Mesodermal cell (in vitro differentiated cells): Measurements from ENCODE around the gene TTC16.

Experiments
- H3K27ac ChIP-seq: 2 replicates; pipeline ENCODE4 v1.7.0; 2013; ENCODE audit warnings: mild to moderate bottlenecking, low read depth, low read length, moderate library complexity; ENCODE audit not compliant: severe bottlenecking
- H3K36me3 ChIP-seq: 2 replicates; pipeline ENCODE4 v1.7.1; 2013; ENCODE audit warnings: mild to moderate bottlenecking, low read length, moderate library complexity; ENCODE audit not compliant: control insufficient read depth, insufficient read depth
- H3K4me1 ChIP-seq: one replicate; pipeline ENCODE4 v1.7.1; 2013; ENCODE audit warnings: mild to moderate bottlenecking, low read length; ENCODE audit not compliant: insufficient read depth, control insufficient read depth, poor library complexity, severe bottlenecking
- H3K4me3 ChIP-seq: 2 replicates; pipeline ENCODE4 v1.7.0; 2013; ENCODE audit warnings: low read length, control low read depth, mild to moderate bottlenecking; ENCODE audit not compliant: insufficient read depth, poor library complexity, severe bottlenecking; ENCODE audit errors: extremely low read depth
- H3K9me3 ChIP-seq: 2 replicates; pipeline ENCODE4 v1.7.1; 2013; ENCODE audit warnings: mild to moderate bottlenecking, low read length, moderate library complexity; ENCODE audit not compliant: control insufficient read depth
- WGBS, 2 experiments: methylation state at CpG; one replicate each; pipeline ENCODE4 v1.1.5; 2013; ENCODE audit warnings: missing lambda C conversion rate in 2 of 2; ENCODE audit not compliant: insufficient coverage in 2 of 2; 5-methylcytosine and 5-hydroxymethylcytosine counted together

TTC16 gene

DNA sequence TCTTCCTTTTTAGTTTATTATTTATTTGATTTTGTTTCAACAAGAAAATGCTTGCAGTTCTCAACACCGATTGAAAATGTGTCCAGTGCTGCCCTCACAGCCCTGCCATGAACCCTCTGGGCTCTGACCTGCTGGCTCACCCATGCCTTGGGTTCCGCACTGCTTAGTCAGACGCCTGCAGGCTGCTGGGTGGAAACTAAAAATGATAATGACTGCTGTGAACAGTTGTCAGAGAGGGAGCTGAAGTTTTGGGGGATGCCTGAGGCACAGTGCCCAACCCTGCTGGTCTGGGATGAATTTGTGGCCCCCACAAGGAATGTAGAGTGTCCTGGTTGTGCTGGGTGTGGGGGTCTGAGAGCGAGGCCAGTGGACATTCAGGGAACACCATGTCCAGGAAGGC, 31.3 kb upstream of the TTC16 start:
- H3K36me3 ChIP-seq, result peaks cover 73% of the 10 kb centered on the region
- H3K27ac ChIP-seq, result no peak overlapping the region
- WGBS, 2 experiments, result 94 to 100% methylated on average over 3 of the region's 4 CpGs

DNA sequence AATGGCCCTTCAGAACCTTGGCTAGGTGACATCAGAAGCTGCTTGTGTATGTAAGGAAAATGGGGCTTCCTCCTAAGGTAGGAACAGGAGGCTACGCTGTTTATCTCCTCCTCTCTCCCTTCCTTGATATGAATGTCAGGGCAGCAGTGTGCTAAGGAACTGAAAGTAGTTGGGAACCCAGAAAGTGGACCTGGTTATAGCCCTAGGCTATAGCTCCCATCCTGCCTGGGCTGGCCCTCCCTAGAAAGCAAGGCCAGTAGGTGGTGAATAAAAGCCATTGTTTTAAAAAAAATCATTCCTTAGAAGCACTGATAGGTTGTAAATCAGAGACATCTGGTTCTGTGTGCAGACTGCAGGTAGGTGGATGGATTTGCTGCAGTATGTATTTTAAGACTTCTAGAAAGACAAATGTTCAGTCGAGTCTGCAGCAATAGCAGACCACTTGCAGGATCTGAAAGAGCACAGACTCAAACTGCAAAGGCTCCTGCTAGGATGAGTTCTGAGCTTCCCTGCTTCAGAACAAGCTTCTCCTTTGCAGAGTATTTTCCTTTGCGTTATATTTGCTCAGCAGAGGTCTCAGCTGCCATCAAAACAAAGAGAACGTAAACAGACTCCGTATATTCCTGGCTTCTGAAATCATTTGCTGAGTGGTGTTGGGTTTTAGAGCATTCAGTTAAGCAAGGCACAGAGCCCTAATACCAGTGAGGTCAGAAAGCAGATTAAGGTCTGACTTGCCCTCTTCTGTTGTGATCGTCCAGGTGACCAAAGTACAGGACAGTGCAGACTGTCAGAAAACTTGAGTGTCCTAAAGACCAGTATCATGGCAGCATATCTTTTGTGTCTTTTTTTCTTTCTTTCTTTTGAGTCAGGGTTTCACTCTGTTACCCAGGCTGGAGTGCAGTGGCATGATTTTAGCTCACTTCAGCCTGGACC, 29.2 kb upstream of the TTC16 start:
- Histone ChIP-seq H3K9me3 (no peaks in the 10 kb centered on the region), H3K4me1 (peaks cover 16% of the 10 kb centered on the region), H3K4me3 (no peak overlapping the region), H3K36me3 (peaks cover 61% of the 10 kb centered on the region), H3K27ac (no peak overlapping the region)
- WGBS, 2 experiments, result 93 to 97% methylated on average over 4 to 6 of the region's 6 CpGs

More for the DNA sequence above, 31.3 kb upstream of the TTC16 start:
- peaks cover 16% of the 10 kb centered on the region for H3K4me1 ChIP-seq
- H3K9me3 ChIP-seq, result no peaks in the 10 kb centered on the region
- no peak overlapping the region for H3K4me3 ChIP-seq

DNA sequence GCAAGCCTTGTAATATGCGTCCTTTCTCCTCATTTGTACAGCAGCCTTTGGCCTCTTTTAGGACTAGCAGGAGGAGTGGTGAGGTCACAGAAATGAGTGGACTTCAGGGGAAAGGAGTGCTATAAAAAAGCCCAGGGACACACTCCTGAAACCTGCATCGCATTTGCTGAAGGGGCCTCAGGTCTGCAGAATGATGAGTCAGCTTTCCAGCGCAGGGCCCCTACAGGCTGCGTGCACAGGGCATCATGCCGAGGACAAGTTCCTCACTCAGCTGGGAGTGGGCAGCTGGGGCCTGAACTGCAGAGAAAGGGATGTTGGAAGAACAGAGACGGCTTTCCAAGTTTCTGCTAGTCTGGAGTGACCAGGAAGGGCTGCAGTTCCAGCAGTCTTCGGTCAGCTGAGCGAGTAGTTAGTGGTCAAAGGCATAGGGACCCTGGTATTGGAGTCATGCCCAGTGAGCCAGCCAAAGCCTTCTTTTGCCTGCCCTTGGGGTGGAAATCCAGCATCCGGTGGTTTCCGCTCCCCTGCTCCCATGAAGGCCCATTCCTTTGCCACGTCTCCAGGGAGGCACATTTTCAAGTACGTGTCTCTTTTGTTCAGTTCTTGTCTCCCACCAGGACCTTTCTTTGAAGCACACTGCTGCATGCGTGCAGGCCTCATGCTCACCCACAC, 26.4 kb upstream of the TTC16 start:
- Histone ChIP-seq H3K9me3 (no peaks in the 10 kb centered on the region), H3K4me1 (peaks cover 5% of the 10 kb centered on the region), H3K27ac (no peak overlapping the region), H3K36me3 (peaks cover 40% of the 10 kb centered on the region), H3K4me3 (no peak overlapping the region)
- WGBS, 2 experiments, result 93 to 99% methylated on average over 11 to 12 of the region's 13 CpGs

DNA sequence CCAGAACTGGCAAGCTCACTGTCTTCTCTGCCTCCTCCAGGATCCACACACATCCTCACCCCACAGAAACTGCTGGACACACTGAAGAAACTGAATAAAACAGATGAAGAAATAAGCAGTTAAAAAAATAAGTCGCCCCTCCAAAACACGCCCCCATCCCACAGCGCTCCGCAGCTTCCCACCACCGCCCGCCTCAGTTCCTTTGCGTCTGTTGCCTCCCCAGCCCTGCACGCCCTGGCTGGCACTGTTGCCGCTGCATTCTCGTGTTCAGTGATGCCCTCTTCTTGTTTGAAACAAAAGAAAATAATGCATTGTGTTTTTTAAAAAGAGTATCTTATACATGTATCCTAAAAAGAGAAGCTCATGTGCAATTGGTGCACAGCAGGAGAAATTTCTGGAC, 25.1 kb upstream of the TTC16 start:
- Histone ChIP-seq H3K9me3 (no peaks in the 10 kb centered on the region), H3K36me3 (peaks cover 35% of the 10 kb centered on the region), H3K27ac (no peak overlapping the region), H3K4me1 (no peaks in the 10 kb centered on the region), H3K4me3 (no peak overlapping the region)
- 96 to 100% methylated on average over 7 of the region's 10 CpGs for whole genome bisulfite sequencing, 2 experiments

DNA sequence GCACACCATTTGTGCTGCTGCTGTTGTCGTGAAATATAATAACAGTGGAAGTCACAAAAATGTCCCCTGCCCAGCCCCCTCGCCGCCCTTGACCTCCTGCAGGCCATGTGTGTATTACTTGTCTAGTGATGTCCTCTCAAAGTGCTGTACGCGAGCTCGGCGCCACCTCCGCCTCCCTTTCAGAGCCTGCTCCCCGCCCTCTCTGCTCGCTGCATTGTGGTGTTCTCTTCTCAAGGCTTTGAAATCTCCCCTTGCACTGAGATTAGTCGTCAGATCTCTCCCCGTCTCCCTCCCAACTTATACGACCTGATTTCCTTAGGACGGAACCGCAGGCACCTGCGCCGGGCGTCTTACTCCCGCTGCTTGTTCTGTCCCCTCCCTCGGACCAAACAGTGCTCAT, 23.8 kb upstream of the TTC16 start:
- Histone ChIP-seq H3K4me3 (no peak overlapping the region), H3K27ac (no peak overlapping the region), H3K9me3 (no peaks in the 10 kb centered on the region), H3K4me1 (no peaks in the 10 kb centered on the region), H3K36me3 (peaks cover 35% of the 10 kb centered on the region)
- WGBS, 2 experiments, result 86 to 95% methylated on average over 12 of the region's 20 CpGs

DNA sequence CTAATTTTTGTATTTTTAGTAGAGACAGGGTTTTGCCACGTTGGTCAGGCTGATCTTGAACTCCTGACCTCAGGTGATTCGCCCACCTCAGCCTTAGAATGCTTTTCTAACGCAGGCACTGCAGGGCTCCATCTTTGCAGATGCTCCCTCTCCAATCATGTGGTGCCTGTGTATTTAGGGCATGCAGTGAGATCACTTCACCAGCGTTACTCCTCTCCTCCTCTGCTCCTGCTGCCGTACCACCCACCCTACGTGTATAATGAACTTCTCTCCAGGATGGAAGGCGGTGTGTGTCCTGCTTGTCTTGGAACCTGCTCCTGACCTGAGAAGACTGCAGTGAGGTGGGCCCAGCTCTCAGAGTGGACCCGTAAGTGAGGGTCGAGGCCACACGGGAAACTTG, 22.7 kb upstream of the TTC16 start:
- peaks cover 25% of the 10 kb centered on the region for H3K36me3 ChIP-seq
- no peaks in the 10 kb centered on the region for H3K9me3 ChIP-seq
- 94 to 97% methylated on average over 8 to 9 of the region's 10 CpGs for WGBS, 2 experiments
- H3K4me1 ChIP-seq, result no peaks in the 10 kb centered on the region
- no peak overlapping the region for H3K4me3 ChIP-seq
- no peak overlapping the region for H3K27ac ChIP-seq

DNA sequence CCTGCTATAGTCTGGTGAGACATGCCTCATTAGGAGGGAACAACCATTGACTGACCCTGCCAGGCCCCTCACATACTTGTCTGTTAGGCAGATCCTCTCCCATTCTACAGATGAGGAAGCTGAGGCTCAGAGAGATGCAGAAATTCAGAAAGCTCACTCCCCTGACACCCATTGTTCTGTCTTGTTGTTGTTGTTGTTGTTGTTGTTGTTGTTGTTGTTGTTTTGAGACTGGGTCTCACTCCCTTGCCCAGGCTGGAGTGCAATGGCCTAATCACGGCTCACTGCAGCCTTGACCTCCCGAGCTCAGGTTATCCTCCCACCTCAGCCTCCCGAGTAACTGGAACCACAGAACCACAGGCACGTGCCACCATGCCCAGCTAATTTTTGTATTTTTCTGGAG, 22.2 kb upstream of the TTC16 start:
- Histone ChIP-seq H3K4me1 (no peaks in the 10 kb centered on the region), H3K9me3 (no peaks in the 10 kb centered on the region), H3K4me3 (no peak overlapping the region), H3K36me3 (peaks cover 19% of the 10 kb centered on the region), H3K27ac (no peak overlapping the region)
- 87 to 90% methylated on average over 3 of the region's 4 CpGs for WGBS, 2 experiments

DNA sequence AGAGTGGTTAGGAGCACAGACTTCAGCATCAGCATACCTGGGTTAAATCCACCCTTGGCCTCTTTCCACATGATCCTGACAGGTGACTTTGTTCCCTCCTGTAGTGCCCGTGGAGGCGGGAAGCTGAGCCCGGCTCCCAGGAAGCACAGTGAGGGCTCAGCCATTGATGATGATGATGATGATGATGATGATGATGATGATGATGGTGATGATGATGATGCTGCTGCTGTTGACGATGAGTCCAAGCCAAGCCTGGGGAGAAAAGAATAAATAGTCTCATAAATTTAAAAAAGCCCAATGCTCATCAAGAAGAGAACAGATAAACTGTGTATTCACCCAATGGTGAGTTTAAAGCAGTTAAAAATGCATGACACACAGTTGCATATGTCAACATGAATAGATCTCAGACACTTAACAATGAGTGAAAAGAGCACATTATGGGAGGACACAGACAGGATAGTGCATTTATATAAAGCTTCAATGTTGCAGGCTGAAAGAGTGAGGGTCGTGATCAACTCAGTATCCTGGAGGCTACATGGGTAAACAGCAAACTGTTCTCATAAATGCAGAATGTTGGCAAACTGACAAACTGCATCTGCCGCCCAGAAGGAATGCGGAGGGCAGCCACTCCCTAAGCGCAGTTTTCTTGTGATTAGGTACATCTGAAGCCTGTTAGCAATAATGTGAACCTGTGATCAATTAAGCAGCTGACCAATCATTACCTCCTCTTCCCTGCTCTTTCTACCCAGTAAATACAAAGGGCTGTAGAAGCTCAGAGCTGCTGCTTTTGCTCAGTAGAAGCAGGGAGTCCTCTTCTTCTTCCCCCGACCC, 20.8 kb upstream of the TTC16 start:
- WGBS, 2 experiments, result 90 to 98% methylated on average over 5 to 8 of the region's 9 CpGs
- Histone ChIP-seq H3K36me3 (peaks cover 7% of the 10 kb centered on the region), H3K27ac (no peak overlapping the region), H3K9me3 (no peaks in the 10 kb centered on the region), H3K4me3 (no peak overlapping the region), H3K4me1 (no peaks in the 10 kb centered on the region)

DNA sequence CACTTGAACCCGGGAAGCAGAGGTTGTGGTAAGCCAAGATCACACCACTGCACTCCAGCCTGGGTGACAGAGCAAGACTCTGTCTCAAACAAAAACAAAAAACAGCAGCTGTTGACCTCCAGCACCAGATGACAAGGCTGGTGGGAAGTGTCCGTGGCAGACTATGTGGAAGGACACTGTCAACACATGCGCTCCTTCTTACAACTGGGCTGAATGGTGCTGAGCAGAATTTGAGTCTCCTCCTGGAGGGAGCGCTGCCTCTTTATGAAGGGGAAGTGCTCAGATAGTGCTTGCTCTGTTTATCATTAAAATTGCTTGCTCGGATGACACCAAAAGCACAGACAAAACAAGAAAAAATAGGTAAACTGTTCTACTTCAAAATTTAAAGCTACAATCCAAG, 18.3 kb upstream of the TTC16 start:
- Histone ChIP-seq H3K27ac (no peak overlapping the region), H3K4me1 (no peaks in the 10 kb centered on the region), H3K4me3 (no peak overlapping the region), H3K36me3 (peaks cover 3% of the 10 kb centered on the region), H3K9me3 (no peaks in the 10 kb centered on the region)
- 85 to 93% methylated on average over 4 to 5 of the region's 5 CpGs for WGBS, 2 experiments

DNA sequence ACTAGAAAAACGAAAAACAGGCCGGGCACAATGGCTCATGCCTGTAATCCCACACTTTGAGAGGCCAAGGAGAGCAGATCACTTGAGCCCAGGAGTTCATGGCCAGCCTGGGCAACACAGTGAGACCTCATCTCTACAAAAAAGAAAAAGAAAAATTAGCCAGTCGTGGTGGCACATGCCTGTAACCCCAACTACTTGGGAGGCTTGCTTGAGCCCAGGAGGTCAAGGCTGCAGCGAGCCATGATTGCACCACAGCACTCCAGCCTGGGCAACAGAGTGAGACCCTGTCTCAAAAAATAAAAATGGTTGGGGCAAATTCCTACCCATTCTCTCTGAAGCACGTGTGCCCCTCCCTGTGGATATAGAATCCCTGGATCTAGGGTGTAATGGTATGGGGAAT, 17.5 kb upstream of the TTC16 start:
- no peaks in the 10 kb centered on the region for H3K9me3 ChIP-seq
- 93 to 100% methylated on average over 3 to 5 of the region's 5 CpGs for WGBS, 2 experiments
- H3K4me1 ChIP-seq, result no peaks in the 10 kb centered on the region
- H3K27ac ChIP-seq, result no peak overlapping the region
- H3K36me3 ChIP-seq, result peaks cover 3% of the 10 kb centered on the region
- H3K4me3 ChIP-seq, result no peak overlapping the region
